Thoracic aorta (tissue), 2 donors: ENCODE results near the gene SYDE1. TPM values are rescaled to one million over a fixed set of nuclear protein-coding genes. Genes with fewer than 3 reads are reported as not detected.

Experiments used
- ATAC-seq: fragments of 150-250 bp; one replicate; pipeline ENCODE4 v1.8.0; 2017; ENCODE audit warnings: low read depth; ENCODE audit not compliant: insufficient number of reproducible peaks, low FRiP score
- DNase-seq: peaks from one replicate; pipeline ENCODE4 v3.0.0-alpha.2; 2020; ENCODE audit warnings: low spot score
- H3K27ac ChIP-seq, 2 donors: fragments of 200-600 bp; sonication (generic); 1 replicate in 1 of 2; 2 replicates in 1 of 2; pipeline ENCODE4 v1.5.1; 2016; ENCODE audit warnings: mild to moderate bottlenecking in 2 of 2, moderate library complexity in 2 of 2
- H3K27me3 ChIP-seq: fragments of 200-600 bp; sonication (generic); replicated peaks from 2 replicates; pipeline ENCODE4 v1.6.0; 2016; ENCODE audit warnings: mild to moderate bottlenecking; ENCODE audit not compliant: insufficient read depth
- H3K36me3 ChIP-seq: fragments of 200-600 bp; sonication (generic); one replicate; pipeline ENCODE4 v1.5.1; 2016
- H3K4me1 ChIP-seq, 2 donors: fragments of 200-600 bp; sonication (generic); 1 replicate in 1 of 2; 2 replicates in 1 of 2; pipeline versions ENCODE4 v1.5.1 to v1.6.0; 2016; ENCODE audit warnings: low read depth in 2 of 2, mild to moderate bottlenecking in 1 of 2; ENCODE audit not compliant: control insufficient read depth in 1 of 2
- H3K4me3 ChIP-seq: fragments of 200-600 bp; sonication (generic); 2 replicates; pipeline ENCODE4 v1.5.1; 2016; ENCODE audit warnings: mild to moderate bottlenecking
- H3K9me3 ChIP-seq: fragments of 200-600 bp; sonication (generic); 2 replicates; pipeline ENCODE4 v1.5.1; 2016
- CTCF ChIP-seq: fragments of 200-600 bp; sonication (generic); IDR thresholded peaks from one replicate; pipeline ENCODE4 v1.5.1; 2019; ENCODE audit warnings: antibody characterized with exemption
- total RNA-seq, 2 donors: library from RNA; depleted of rRNA; stranded (reverse); fragments of >200 nt; gene quantifications; one replicate each; pipeline versions ENCODE4 v1.1.0 to v1.2.3, GENCODE V29; 2016

Gene SYDE1
- total RNA-seq, 2 donors from 2014 or later: 46.6 to 83.3 TPM

GRCh38 chr19:15118248-15118647 lies 11.0 kb downstream of the SYDE1 start:
- ATAC-seq (no peak), DNase-seq (no peak)
- H3K9me3 ChIP-seq: no peaks in the 10 kb centered on the region
- H3K27ac ChIP-seq: no peak overlapping the region
- peaks cover 0 to 20% of the 10 kb centered on the region in 2 donors for H3K4me1 ChIP-seq
- TF ChIP-seq CTCF: no peak
- no peaks in the 10 kb centered on the region for H3K27me3 ChIP-seq
- H3K36me3 ChIP-seq: peaks cover 70% of the 10 kb centered on the region
- H3K4me3 ChIP-seq: no peak overlapping the region

- H3K27ac ChIP-seq: no peak overlapping the region
- peaks cover 63% of the 10 kb centered on the region for H3K36me3 ChIP-seq
- no peaks in the 10 kb centered on the region for H3K27me3 ChIP-seq
- no peak overlapping the region for H3K4me3 ChIP-seq
- H3K4me1 ChIP-seq: peaks cover 0 to 24% of the 10 kb centered on the region in 2 donors
- ATAC-seq (no peak), DNase-seq (no peak)
- TF ChIP-seq CTCF: no peak
- no peaks in the 10 kb centered on the region for H3K9me3 ChIP-seq
Observed at GRCh38 chr19:15118789-15119494, 11.7 kb downstream of the SYDE1 start.

- Histone ChIP-seq H3K9me3 (no peaks in the 10 kb centered on the region), H3K27me3 (no peaks in the 10 kb centered on the region), H3K36me3 (peaks cover 62% of the 10 kb centered on the region), H3K4me1 (peaks cover 5 to 20% of the 10 kb centered on the region in 2 donors), H3K27ac (no peak overlapping the region), H3K4me3 (no peak overlapping the region)
- ATAC-seq: no peak
- TF ChIP-seq CTCF: no peak
- DNase-seq: no peak
Observed at GRCh38 chr19:15120135-15121026, 13.2 kb downstream of the SYDE1 start.

GRCh38 chr19:15122331-15123030 lies 15.3 kb downstream of the SYDE1 start:
- no peaks in the 10 kb centered on the region for H3K27me3 ChIP-seq
- DNase-seq: no peak
- H3K9me3 ChIP-seq: no peaks in the 10 kb centered on the region
- peaks cover 42% of the 10 kb centered on the region for H3K36me3 ChIP-seq
- H3K27ac ChIP-seq: no peak overlapping the region
- H3K4me1 ChIP-seq: peaks cover 5 to 18% of the 10 kb centered on the region in 2 donors
- no peak for TF ChIP-seq CTCF
- no peak overlapping the region for H3K4me3 ChIP-seq
- ATAC-seq: no peak
